ENCODE data around the gene CTDSPL.

DNA sequence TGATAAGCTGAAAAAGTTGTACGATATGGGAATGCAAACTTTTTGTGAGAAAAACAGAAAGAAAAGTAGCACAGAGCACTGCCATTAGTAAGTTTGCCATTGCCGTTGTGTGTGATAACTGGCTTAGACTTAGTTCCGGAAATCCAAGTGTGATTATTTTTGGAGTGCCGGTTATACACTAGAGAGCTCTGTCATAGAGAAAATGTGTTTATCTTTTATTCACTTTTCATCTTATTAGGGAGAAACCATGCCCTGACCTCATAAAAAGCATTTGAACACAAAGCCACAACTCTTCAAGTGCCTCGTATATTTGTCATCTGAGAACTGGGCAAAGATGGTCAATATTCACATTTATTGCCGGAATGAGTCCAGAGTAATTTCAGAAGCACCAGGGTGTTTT, 36.1 kb downstream of the CTDSPL start:
- TF ChIP-seq CEBPB (IDR thresholded peaks at IDR 0.05) (no peak), TAF1 (IDR thresholded peaks at IDR 0.05; ENCODE audit: low read depth) (no peak), RAD21 (IDR thresholded peaks at IDR 0.05; ENCODE audit: low read depth) (no peak), NFIC (IDR thresholded peaks at IDR 0.05) (no peak), YY1 (IDR thresholded peaks at IDR 0.05; ENCODE audit: low read depth) (no peak), FOXM1 (IDR thresholded peaks at IDR 0.05; ENCODE audit: borderline replicate concordance, low read depth) (no peak)
- TF ChIP-seq, protein P1, sequence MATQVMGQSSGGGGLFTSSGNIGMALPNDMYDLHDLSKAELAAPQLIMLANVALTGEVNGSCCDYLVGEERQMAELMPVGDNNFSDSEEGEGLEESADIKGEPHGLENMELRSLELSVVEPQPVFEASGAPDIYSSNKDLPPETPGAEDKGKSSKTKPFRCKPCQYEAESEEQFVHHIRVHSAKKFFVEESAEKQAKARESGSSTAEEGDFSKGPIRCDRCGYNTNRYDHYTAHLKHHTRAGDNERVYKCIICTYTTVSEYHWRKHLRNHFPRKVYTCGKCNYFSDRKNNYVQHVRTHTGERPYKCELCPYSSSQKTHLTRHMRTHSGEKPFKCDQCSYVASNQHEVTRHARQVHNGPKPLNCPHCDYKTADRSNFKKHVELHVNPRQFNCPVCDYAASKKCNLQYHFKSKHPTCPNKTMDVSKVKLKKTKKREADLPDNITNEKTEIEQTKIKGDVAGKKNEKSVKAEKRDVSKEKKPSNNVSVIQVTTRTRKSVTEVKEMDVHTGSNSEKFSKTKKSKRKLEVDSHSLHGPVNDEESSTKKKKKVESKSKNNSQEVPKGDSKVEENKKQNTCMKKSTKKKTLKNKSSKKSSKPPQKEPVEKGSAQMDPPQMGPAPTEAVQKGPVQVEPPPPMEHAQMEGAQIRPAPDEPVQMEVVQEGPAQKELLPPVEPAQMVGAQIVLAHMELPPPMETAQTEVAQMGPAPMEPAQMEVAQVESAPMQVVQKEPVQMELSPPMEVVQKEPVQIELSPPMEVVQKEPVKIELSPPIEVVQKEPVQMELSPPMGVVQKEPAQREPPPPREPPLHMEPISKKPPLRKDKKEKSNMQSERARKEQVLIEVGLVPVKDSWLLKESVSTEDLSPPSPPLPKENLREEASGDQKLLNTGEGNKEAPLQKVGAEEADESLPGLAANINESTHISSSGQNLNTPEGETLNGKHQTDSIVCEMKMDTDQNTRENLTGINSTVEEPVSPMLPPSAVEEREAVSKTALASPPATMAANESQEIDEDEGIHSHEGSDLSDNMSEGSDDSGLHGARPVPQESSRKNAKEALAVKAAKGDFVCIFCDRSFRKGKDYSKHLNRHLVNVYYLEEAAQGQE (IDR thresholded peaks at IDR 0.05; ENCODE audit: low read depth) = no peak
- TF ChIP-seq, protein P2, sequence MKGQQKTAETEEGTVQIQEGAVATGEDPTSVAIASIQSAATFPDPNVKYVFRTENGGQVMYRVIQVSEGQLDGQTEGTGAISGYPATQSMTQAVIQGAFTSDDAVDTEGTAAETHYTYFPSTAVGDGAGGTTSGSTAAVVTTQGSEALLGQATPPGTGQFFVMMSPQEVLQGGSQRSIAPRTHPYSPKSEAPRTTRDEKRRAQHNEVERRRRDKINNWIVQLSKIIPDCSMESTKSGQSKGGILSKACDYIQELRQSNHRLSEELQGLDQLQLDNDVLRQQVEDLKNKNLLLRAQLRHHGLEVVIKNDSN (IDR thresholded peaks at IDR 0.05) = no peak
- TF ChIP-seq, protein P3, sequence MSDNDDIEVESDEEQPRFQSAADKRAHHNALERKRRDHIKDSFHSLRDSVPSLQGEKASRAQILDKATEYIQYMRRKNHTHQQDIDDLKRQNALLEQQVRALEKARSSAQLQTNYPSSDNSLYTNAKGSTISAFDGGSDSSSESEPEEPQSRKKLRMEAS (IDR thresholded peaks at IDR 0.05) = no peak
